ENCODE measurements around the gene AUNIP.

AUNIP gene

GRCh38 chr1:25866288-25866687 is 7.0 kb upstream of the AUNIP start:
- Histone ChIP-seq H3K18ac (ENCODE audit: low read depth in 1 of 2, low read length in 2 of 2) (no peak overlapping the region), H2BK12ac (ENCODE audit: low read length in 2 of 2) (no peak overlapping the region), H2BK120ac (ENCODE audit: low read depth, low read length) (no peak overlapping the region), H2BK5ac (ENCODE audit: low read depth, low read length, poor library complexity, severe bottlenecking) (no peak overlapping the region), H2AFZ (ENCODE audit: low read depth, low read length) (no peak overlapping the region), H4K8ac (ENCODE audit: low read length) (no peak overlapping the region), H3K9me3 (ENCODE audit: control insufficient read depth, low read length) (no peaks in the 10 kb centered on the region), H3K36me3 (ENCODE audit: control insufficient read depth in 1 of 2, insufficient read depth in 2 of 2, low read depth in 1 of 2, low read length in 2 of 2) (peaks cover 39 to 44% of the 10 kb centered on the region in 2 experiments), H3K4me2 (ENCODE audit: low read length, poor library complexity, severe bottlenecking) (no peak overlapping the region), H3K4me3 (ENCODE audit: insufficient read depth in 1 of 2, low read depth in 1 of 2, low read length in 2 of 2) (no peak overlapping the region), H3K27ac (ENCODE audit: low read length, poor library complexity, severe bottlenecking) (no peak overlapping the region), H2BK15ac (ENCODE audit: low read depth, poor library complexity, severe bottlenecking) (no peak overlapping the region), H3K27me3 (ENCODE audit: control insufficient read depth in 1 of 2, insufficient read depth in 1 of 2, low read length in 2 of 2) (no peaks in the 10 kb centered on the region), H3K4ac (ENCODE audit: low read depth in 1 of 2, low read length in 2 of 2) (no peak overlapping the region), H3K4me1 (ENCODE audit: control insufficient read depth, insufficient read depth, low read depth, low read length) (peaks cover 26% of the 10 kb centered on the region), H3K9ac (ENCODE audit: low read length) (no peak overlapping the region), H3K14ac (ENCODE audit: low read length in 2 of 2) (no peak overlapping the region), H3K23ac (ENCODE audit: low read length in 2 of 2) (no peak overlapping the region), H4K91ac (ENCODE audit: low read length) (no peak overlapping the region), H2AK5ac (ENCODE audit: low read length, severe bottlenecking) (peak overlapping the region; percentile 75), H3K79me1 (replicated peaks; ENCODE audit: low read length, poor library complexity, severe bottlenecking) (peaks cover 10% of the 10 kb centered on the region)
- WGBS, result 90% methylated on average over 1 of the region's 1 CpG
- no peak for DNase-seq

GRCh38 chr1:25864434-25864833 is 5.2 kb upstream of the AUNIP start:
- H2BK5ac ChIP-seq (ENCODE audit: low read depth, low read length, poor library complexity, severe bottlenecking), result no peak overlapping the region
- no peak overlapping the region for H3K4ac ChIP-seq (ENCODE audit: low read depth in 1 of 2, low read length in 2 of 2)
- no peak overlapping the region for H3K23ac ChIP-seq (ENCODE audit: low read length in 2 of 2)
- H3K79me1 ChIP-seq (replicated peaks; ENCODE audit: low read length, poor library complexity, severe bottlenecking), result peaks cover 4% of the 10 kb centered on the region
- no peak overlapping the region for H2BK120ac ChIP-seq (ENCODE audit: low read depth, low read length)
- H3K4me3 ChIP-seq (ENCODE audit: insufficient read depth in 1 of 2, low read depth in 1 of 2, low read length in 2 of 2), result no peak overlapping the region
- H2BK15ac ChIP-seq (ENCODE audit: low read depth, poor library complexity, severe bottlenecking), result no peak overlapping the region
- no peak overlapping the region for H2BK12ac ChIP-seq (ENCODE audit: low read length in 2 of 2)
- H3K9ac ChIP-seq (ENCODE audit: low read length), result no peak overlapping the region
- H3K27ac ChIP-seq (ENCODE audit: low read length, poor library complexity, severe bottlenecking), result no peak overlapping the region
- no peak for DNase-seq
- H2AFZ ChIP-seq (ENCODE audit: low read depth, low read length), result no peak overlapping the region
- H4K91ac ChIP-seq (ENCODE audit: low read length), result no peak overlapping the region
- no peaks in the 10 kb centered on the region for H3K9me3 ChIP-seq (ENCODE audit: control insufficient read depth, low read length)
- H3K14ac ChIP-seq (ENCODE audit: low read length in 2 of 2), result no peak overlapping the region
- H3K27me3 ChIP-seq (ENCODE audit: control insufficient read depth in 1 of 2, insufficient read depth in 1 of 2, low read length in 2 of 2), result no peaks in the 10 kb centered on the region
- H3K4me1 ChIP-seq (ENCODE audit: control insufficient read depth, insufficient read depth, low read depth, low read length), result peaks cover 21% of the 10 kb centered on the region
- WGBS, result 100% methylated on average over 3 of the region's 3 CpGs
- H4K8ac ChIP-seq (ENCODE audit: low read length), result no peak overlapping the region
- no peak overlapping the region for H2AK5ac ChIP-seq (ENCODE audit: low read length, severe bottlenecking)
- no peak overlapping the region for H3K18ac ChIP-seq (ENCODE audit: low read depth in 1 of 2, low read length in 2 of 2)
- H3K4me2 ChIP-seq (ENCODE audit: low read length, poor library complexity, severe bottlenecking), result no peak overlapping the region
- H3K36me3 ChIP-seq (ENCODE audit: control insufficient read depth in 1 of 2, insufficient read depth in 2 of 2, low read depth in 1 of 2, low read length in 2 of 2), result peaks cover 28 to 32% of the 10 kb centered on the region in 2 experiments

- H2AFZ ChIP-seq (ENCODE audit: low read depth, low read length), result no peak overlapping the region
- H3K27ac ChIP-seq (ENCODE audit: low read length, poor library complexity, severe bottlenecking), result no peak overlapping the region
- peaks cover 28% of the 10 kb centered on the region in 2 experiments for H3K36me3 ChIP-seq (ENCODE audit: control insufficient read depth in 1 of 2, insufficient read depth in 2 of 2, low read depth in 1 of 2, low read length in 2 of 2)
- H3K27me3 ChIP-seq (ENCODE audit: control insufficient read depth in 1 of 2, insufficient read depth in 1 of 2, low read length in 2 of 2), result no peaks in the 10 kb centered on the region
- H2BK120ac ChIP-seq (ENCODE audit: low read depth, low read length), result no peak overlapping the region
- 99% methylated on average over 22 of the region's 25 CpGs for WGBS
- no peak overlapping the region for H2BK15ac ChIP-seq (ENCODE audit: low read depth, poor library complexity, severe bottlenecking)
- no peak overlapping the region for H4K91ac ChIP-seq (ENCODE audit: low read length)
- no peaks in the 10 kb centered on the region for H3K9me3 ChIP-seq (ENCODE audit: control insufficient read depth, low read length)
- no peak overlapping the region for H3K4me2 ChIP-seq (ENCODE audit: low read length, poor library complexity, severe bottlenecking)
- no peak overlapping the region for H3K14ac ChIP-seq (ENCODE audit: low read length in 2 of 2)
- H2AK5ac ChIP-seq (ENCODE audit: low read length, severe bottlenecking), result no peak overlapping the region
- no peak overlapping the region for H3K23ac ChIP-seq (ENCODE audit: low read length in 2 of 2)
- no peak overlapping the region for H2BK5ac ChIP-seq (ENCODE audit: low read depth, low read length, poor library complexity, severe bottlenecking)
- no peak for DNase-seq
- no peak overlapping the region for H2BK12ac ChIP-seq (ENCODE audit: low read length in 2 of 2)
- H3K4me3 ChIP-seq (ENCODE audit: insufficient read depth in 1 of 2, low read depth in 1 of 2, low read length in 2 of 2), result no peak overlapping the region
- H3K18ac ChIP-seq (ENCODE audit: low read depth in 1 of 2, low read length in 2 of 2), result no peak overlapping the region
- no peak overlapping the region for H4K8ac ChIP-seq (ENCODE audit: low read length)
- peaks cover 7% of the 10 kb centered on the region for H3K79me1 ChIP-seq (replicated peaks; ENCODE audit: low read length, poor library complexity, severe bottlenecking)
- peaks cover 26% of the 10 kb centered on the region for H3K4me1 ChIP-seq (ENCODE audit: control insufficient read depth, insufficient read depth, low read depth, low read length)
- H3K9ac ChIP-seq (ENCODE audit: low read length), result no peak overlapping the region
- no peak overlapping the region for H3K4ac ChIP-seq (ENCODE audit: low read depth in 1 of 2, low read length in 2 of 2)
Measured at GRCh38 chr1:25863486-25864262, 4.4 kb upstream of the AUNIP start.

DNA sequence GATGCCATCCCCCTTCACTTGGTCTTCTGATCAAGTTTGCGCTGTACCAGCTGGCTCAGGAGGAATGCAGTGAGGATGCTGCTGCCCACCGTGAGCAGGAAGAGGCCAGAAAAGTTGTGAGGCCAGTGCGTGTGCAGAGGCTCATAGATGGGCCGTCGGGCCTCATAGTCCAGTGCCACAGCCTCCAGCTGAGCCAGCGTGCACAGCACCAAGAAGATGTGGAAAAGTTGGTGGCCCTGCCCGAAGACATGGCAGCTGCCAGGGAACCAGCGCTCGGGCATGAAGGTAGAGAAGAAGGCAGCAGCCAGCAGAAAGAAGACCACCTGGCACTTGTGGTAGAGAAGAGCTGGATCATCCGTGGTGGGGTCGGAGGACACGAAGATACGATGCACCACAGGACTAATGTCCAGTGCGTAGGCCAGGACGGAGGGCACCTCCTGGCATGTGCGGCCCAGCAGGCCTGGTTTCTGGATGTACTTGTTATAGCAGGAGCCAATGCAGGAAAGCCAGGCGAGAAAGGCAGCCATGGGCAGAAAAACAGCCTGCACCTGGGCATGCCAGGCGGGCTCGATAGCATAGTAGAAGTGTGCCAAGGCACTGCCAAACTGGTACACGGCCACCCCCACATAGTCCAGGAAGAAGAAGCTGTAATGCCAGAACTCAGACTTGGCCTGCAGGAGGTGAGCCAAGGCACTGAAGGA is 3.7 kb upstream of the AUNIP start:
- Histone ChIP-seq H3K23ac (ENCODE audit: low read length in 2 of 2) (no peak overlapping the region), H3K4me3 (ENCODE audit: insufficient read depth in 1 of 2, low read depth in 1 of 2, low read length in 2 of 2) (no peak overlapping the region), H3K4me2 (ENCODE audit: low read length, poor library complexity, severe bottlenecking) (no peak overlapping the region), H3K9ac (ENCODE audit: low read length) (no peak overlapping the region), H2BK15ac (ENCODE audit: low read depth, poor library complexity, severe bottlenecking) (no peak overlapping the region), H3K14ac (ENCODE audit: low read length in 2 of 2) (no peak overlapping the region), H3K4ac (ENCODE audit: low read depth in 1 of 2, low read length in 2 of 2) (no peak overlapping the region), H3K4me1 (ENCODE audit: control insufficient read depth, insufficient read depth, low read depth, low read length) (peaks cover 22% of the 10 kb centered on the region), H4K91ac (ENCODE audit: low read length) (no peak overlapping the region), H2AK5ac (ENCODE audit: low read length, severe bottlenecking) (no peak overlapping the region), H2BK12ac (ENCODE audit: low read length in 2 of 2) (no peak overlapping the region), H2BK5ac (ENCODE audit: low read depth, low read length, poor library complexity, severe bottlenecking) (no peak overlapping the region), H3K9me3 (ENCODE audit: control insufficient read depth, low read length) (no peaks in the 10 kb centered on the region), H3K27ac (ENCODE audit: low read length, poor library complexity, severe bottlenecking) (no peak overlapping the region), H2BK120ac (ENCODE audit: low read depth, low read length) (no peak overlapping the region), H2AFZ (ENCODE audit: low read depth, low read length) (no peak overlapping the region), H3K79me1 (replicated peaks; ENCODE audit: low read length, poor library complexity, severe bottlenecking) (peaks cover 7% of the 10 kb centered on the region), H3K18ac (ENCODE audit: low read depth in 1 of 2, low read length in 2 of 2) (no peak overlapping the region), H3K36me3 (ENCODE audit: control insufficient read depth in 1 of 2, insufficient read depth in 2 of 2, low read depth in 1 of 2, low read length in 2 of 2) (peaks cover 23 to 25% of the 10 kb centered on the region in 2 experiments), H4K8ac (ENCODE audit: low read length) (no peak overlapping the region), H3K27me3 (ENCODE audit: control insufficient read depth in 1 of 2, insufficient read depth in 1 of 2, low read length in 2 of 2) (no peaks in the 10 kb centered on the region)
- WGBS, result 97% methylated on average over 20 of the region's 20 CpGs
- DNase-seq, result no peak

All from mesenchymal stem cell (in vitro differentiated cells and primary cell).